Measurements from ENCODE around the gene TRAIP. TPM values are rescaled to one million over a fixed set of nuclear protein-coding genes. Genes with fewer than 3 reads are reported as not detected.

Gene TRAIP
- total RNA-seq, 6 experiments from 2014 or later = 3.4 to 7.5 (median 6.3) TPM

- H3K4me1 Mint-ChIP-seq (ENCODE audit: low read depth) = no peaks in the 10 kb centered on the region
- H3K9me3 Mint-ChIP-seq = no peaks in the 10 kb centered on the region
- no peak for DNase-seq
- TF ChIP-seq, protein P1, sequence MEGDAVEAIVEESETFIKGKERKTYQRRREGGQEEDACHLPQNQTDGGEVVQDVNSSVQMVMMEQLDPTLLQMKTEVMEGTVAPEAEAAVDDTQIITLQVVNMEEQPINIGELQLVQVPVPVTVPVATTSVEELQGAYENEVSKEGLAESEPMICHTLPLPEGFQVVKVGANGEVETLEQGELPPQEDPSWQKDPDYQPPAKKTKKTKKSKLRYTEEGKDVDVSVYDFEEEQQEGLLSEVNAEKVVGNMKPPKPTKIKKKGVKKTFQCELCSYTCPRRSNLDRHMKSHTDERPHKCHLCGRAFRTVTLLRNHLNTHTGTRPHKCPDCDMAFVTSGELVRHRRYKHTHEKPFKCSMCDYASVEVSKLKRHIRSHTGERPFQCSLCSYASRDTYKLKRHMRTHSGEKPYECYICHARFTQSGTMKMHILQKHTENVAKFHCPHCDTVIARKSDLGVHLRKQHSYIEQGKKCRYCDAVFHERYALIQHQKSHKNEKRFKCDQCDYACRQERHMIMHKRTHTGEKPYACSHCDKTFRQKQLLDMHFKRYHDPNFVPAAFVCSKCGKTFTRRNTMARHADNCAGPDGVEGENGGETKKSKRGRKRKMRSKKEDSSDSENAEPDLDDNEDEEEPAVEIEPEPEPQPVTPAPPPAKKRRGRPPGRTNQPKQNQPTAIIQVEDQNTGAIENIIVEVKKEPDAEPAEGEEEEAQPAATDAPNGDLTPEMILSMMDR (IDR thresholded peaks at IDR 0.05) = no peak
- H3K36me3 Mint-ChIP-seq (ENCODE audit: low read depth) = no peaks in the 10 kb centered on the region
- peaks cover 38% of the 10 kb centered on the region for H3K27me3 Mint-ChIP-seq (ENCODE audit: insufficient read depth)
- no peak overlapping the region for H3K4me3 Mint-ChIP-seq
- no peak overlapping the region for H3K27ac Mint-ChIP-seq
These were observed 16.5 kb upstream of the TRAIP start for GRCh38 chr3:49872801-49873281.

- Mint-ChIP-seq H3K27me3 (ENCODE audit: insufficient read depth) (peaks cover 39% of the 10 kb centered on the region), H3K9me3 (no peaks in the 10 kb centered on the region), H3K4me1 (ENCODE audit: low read depth) (no peaks in the 10 kb centered on the region), H3K27ac (no peak overlapping the region), H3K4me3 (no peak overlapping the region), H3K36me3 (ENCODE audit: low read depth) (no peaks in the 10 kb centered on the region)
- TF ChIP-seq, protein P1 (IDR thresholded peaks at IDR 0.05) = no peak
- no peak for DNase-seq
These were observed 15.3 kb upstream of the TRAIP start for GRCh38 chr3:49871531-49872153.

DNA sequence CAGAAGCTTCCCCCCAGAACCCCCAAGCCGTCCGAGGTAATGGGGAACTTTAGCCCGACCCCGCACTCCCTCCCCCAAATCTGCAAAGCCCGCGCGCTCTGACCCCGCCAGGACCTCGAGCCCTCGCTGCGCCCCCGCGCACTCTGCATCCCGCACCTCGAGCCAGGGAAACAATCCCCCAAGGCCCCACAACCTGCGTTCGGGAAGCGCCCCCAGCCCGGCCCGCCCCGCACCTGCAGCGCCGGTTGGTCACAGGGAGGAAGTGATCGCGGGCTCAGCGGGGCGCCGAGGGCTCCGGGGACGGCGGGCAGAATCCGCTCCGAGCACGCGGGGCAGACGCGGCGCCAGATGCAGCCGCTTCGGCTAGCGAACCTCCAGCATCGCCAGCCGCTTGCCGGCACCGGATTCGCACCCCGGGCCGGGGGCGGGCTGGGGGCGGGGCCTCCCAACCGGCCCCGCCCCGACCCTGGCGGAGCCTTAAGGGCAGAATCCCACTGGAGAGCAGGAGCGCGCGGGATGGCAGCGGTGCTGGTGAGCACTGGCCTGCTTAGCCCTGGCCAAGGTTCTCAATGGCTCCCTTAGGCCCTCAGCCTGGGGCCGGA lies 13.3 kb upstream of the TRAIP start, which contains the start of gene CAMKV:
CAMKV (minus strand) TSS at position 382 of the 602 bp plus-strand sequence. CDS start 7,518 bp downstream, outside the sequence.
- peaks cover 36% of the 10 kb centered on the region for H3K27me3 Mint-ChIP-seq (ENCODE audit: insufficient read depth)
- no peaks in the 10 kb centered on the region for H3K4me1 Mint-ChIP-seq (ENCODE audit: low read depth)
- TF ChIP-seq, protein P1 (IDR thresholded peaks at IDR 0.05) = no peak
- no peaks in the 10 kb centered on the region for H3K9me3 Mint-ChIP-seq
- no peak for DNase-seq
- no peak within 1 kb of the TSS for H3K27ac Mint-ChIP-seq
- H3K4me3 Mint-ChIP-seq = no peak within 1 kb of the TSS
- H3K36me3 Mint-ChIP-seq (ENCODE audit: low read depth) = no peaks in the 10 kb centered on the region

DNA sequence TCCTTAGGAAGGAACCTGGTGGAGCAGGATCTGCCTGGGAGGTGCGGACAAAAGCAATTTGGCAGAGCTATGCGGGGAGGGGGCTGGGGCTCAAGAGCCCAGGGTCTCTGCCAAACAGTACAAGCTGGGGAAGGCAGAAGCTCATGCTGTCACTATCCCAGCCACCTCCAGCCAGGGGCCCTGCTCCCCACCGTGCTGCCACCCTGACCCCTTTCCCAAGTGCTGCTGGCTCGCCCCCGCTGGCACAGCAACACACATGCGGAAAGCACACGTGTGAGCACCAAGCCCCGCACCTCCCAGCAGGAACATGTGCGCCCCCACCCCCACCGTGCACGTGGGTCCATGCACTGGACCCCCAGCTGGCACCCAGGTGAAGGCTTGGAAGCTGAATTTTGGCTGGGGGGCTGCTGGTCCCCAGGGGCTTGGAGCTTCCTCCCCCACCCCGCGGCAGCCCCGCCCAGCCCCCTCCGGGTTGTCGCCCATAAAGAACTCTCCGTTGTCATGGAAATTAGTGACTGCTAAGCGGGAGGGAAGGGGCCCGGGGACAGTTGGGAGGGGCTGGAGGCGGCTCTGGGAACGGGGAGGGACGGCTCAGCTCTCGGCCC lies 12.6 kb upstream of the TRAIP start:
- DNase-seq = no peak
- H3K27me3 Mint-ChIP-seq (ENCODE audit: insufficient read depth) = peaks cover 33% of the 10 kb centered on the region
- H3K4me1 Mint-ChIP-seq (ENCODE audit: low read depth) = no peaks in the 10 kb centered on the region
- no peaks in the 10 kb centered on the region for H3K36me3 Mint-ChIP-seq (ENCODE audit: low read depth)
- no peak overlapping the region for H3K4me3 Mint-ChIP-seq
- no peak overlapping the region for H3K27ac Mint-ChIP-seq
- TF ChIP-seq, protein P1 (IDR thresholded peaks at IDR 0.05) = no peak
- H3K9me3 Mint-ChIP-seq = no peaks in the 10 kb centered on the region

DNA sequence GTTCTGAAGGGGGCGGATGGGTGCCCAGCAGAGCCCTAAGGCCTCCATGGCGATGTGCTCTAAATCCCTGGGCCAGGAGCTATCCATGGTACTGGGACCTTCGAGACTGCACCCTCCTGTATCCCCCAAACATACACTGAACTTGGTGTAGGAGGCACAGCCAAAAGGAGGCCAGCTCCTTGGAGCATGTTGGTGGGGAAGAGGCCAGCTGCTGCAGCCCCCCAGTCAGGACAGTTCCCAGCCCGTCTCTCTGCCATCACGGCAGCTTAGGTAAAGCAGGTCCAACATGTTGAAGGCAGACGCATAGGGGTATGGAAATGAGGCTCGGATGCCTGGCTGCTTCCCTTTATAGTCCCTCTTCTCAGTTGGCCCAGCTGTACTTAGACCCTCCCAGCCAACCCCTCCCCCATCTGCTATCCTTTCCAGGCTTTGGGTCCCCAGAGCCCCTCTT lies 11.5 kb upstream of the TRAIP start:
- no peak overlapping the region for H3K4me3 Mint-ChIP-seq
- TF ChIP-seq, protein P1 (IDR thresholded peaks at IDR 0.05) = no peak
- peaks cover 34% of the 10 kb centered on the region for H3K27me3 Mint-ChIP-seq (ENCODE audit: insufficient read depth)
- no peak overlapping the region for H3K27ac Mint-ChIP-seq
- H3K9me3 Mint-ChIP-seq = no peaks in the 10 kb centered on the region
- DNase-seq = no peak
- no peaks in the 10 kb centered on the region for H3K4me1 Mint-ChIP-seq (ENCODE audit: low read depth)
- no peaks in the 10 kb centered on the region for H3K36me3 Mint-ChIP-seq (ENCODE audit: low read depth)
